Renal pelvis (tissue), 12 donors: ENCODE measurements around the gene DUOXA1. TPM values are rescaled to one million over a fixed set of nuclear protein-coding genes. Genes with fewer than 3 reads are reported as not detected.
A peak's percentile ranks its signal among the peaks of the same experiment; 100 is the strongest.

Experiments used
- DNase-seq: peaks from one replicate; pipeline ENCODE4 v3.0.0-alpha.2; 2013
- long read RNA-seq, 16 experiments: transcript quantifications; one replicate each; lab custom pipeline, GENCODE V29; 2026
- polyA plus RNA-seq, 3 donors: library from polyadenylated mRNA; unstranded; fragments of 120-200 nt; gene quantifications; one replicate each; pipeline ENCODE4 v1.2.1, GENCODE V29; 2013; ENCODE audit not compliant: insufficient read length in 3 of 3

Gene DUOXA1, protein sequence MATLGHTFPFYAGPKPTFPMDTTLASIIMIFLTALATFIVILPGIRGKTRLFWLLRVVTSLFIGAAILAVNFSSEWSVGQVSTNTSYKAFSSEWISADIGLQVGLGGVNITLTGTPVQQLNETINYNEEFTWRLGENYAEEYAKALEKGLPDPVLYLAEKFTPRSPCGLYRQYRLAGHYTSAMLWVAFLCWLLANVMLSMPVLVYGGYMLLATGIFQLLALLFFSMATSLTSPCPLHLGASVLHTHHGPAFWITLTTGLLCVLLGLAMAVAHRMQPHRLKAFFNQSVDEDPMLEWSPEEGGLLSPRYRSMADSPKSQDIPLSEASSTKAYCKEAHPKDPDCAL
- under 1 TPM; 0.21 to 0.33 (median 0.25) TPM for polyA plus RNA-seq
- long read RNA-seq, donor 1, result 0 reads
- long read RNA-seq, donor 2, result 0 reads
- long read RNA-seq, donor 3, result 0 reads
- long read RNA-seq, donor 4, result 0 reads
- long read RNA-seq, donor 5, result 0 reads
- long read RNA-seq, donor 6, result 0 reads
- long read RNA-seq, donor 7, result 0 reads
- long read RNA-seq, donor 8, result 0 reads
- long read RNA-seq, donor 9, result 0 reads
- long read RNA-seq, donor 10, result 0 reads
- long read RNA-seq, donor 11, result 0 reads
- long read RNA-seq, donor 12, result 0 reads
- long read RNA-seq, donor 13, result 0 reads
- long read RNA-seq, donor 14, result 0 reads
- long read RNA-seq, donor 15, result 0 reads
- long read RNA-seq, donor 16, result 0 reads

GRCh38 chr15:45129651-45130129 is at the start of gene DUOXA1, which contains the start of gene DUOX1:
Gene DUOXA1, minus strand, starts transcription at chr15:45129879. Its CDS starts 6,865 bp downstream, at chr15:45123014.
Gene DUOX1, plus strand, starts transcription at chr15:45129994. Its CDS starts 1,973 bp downstream, at chr15:45131967.
- DNase-seq, result no peak

DNA sequence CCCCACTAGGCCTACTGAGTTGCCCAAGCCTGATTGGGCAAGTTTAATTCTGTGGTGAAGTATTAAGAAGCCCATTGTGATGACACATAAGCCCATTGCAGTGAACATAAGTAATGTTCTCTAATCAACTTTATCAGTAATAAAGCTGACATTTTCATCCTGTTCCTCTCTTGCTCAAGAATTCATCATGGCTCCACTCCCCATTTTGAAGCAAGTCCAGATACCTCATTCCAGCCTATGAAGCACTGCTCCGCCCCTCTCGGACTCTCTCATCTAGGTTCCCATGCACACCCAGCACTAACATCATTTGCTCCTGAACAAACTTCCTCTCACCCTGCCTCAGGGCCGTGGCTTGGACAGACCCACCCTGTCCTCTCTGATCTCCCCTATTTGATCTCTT is 47.6 kb upstream of the DUOXA1 start:
- no peak for DNase-seq

- DNase-seq, result no peak
These were observed 44.9 kb upstream of the DUOXA1 start for GRCh38 chr15:45174577-45174976.

- no peak for DNase-seq
These were observed 44.4 kb upstream of the DUOXA1 start for GRCh38 chr15:45174069-45174468.

GRCh38 chr15:45171912-45172311 is 42.2 kb upstream of the DUOXA1 start:
- no peak for DNase-seq

- DNase-seq, result no peak
These were observed 40.2 kb upstream of the DUOXA1 start for GRCh38 chr15:45169608-45170480.

DNA sequence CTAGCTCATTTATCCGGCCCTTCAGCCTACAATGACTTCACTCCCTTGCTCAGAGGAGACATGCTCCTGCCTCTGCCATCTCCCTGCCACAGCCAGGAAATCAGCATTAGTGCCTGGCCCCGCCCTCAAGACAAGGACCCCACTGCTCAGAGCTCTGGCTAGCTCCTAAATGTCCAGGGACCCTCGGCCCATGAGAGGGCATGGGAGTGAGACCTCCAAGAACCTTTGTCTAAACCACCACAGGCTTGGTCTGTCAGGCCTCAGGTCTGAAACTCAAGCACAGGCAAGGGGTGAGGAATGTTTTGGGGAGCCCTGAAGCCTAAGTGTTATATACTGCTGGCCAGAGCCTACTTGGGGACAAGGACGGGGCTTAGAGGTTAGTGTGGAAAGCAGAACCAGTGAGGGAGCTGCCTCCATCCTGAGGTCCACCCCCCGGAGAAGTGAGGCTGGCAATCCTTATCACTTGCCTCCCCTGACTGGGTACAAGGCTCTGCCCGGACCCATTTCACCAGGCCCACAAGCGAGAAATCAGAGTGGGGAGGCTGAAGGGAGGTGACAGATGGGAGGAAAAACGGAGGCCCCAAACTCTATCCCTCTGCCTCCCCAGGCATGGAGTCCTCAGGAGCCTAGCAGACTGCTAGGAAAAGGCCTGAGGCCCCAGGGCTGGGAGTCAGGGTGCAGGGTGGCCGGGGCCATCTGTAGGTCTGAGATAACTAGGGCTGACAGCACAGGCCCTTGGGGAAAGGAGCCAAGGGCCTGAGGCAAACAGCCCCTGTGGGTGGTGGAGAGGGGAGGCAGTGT is 39.3 kb upstream of the DUOXA1 start:
- DNase-seq, result no peak

GRCh38 chr15:45168286-45168685 is 38.6 kb upstream of the DUOXA1 start:
- no peak for DNase-seq

DNA sequence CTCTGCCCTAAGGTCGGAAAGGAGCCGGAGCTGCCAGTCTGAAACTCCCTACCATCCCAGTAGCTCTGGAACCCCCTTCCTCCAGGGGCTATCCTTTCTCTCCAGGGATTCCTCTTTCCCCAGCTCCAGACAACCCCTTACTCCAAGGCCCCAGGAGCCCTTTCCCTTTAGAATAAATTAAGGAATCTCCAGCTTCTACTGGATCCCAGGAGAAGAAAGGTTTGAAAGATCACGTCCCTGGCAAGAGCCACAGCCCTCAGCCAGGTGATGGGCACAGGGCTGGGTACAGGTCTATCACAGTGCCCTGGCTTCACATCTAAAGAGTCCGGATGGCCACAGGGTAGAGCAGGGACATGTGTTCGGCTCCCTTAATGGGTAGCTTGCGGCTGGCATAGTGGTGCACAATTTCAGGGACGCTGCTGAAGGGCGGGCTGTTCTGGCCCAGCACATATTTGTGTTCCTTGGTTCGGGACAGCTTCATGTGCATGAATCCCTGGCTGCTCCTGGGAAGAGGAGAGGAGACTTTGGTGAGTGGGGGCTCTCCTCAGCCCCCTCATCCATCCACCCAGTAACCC is 38.0 kb upstream of the DUOXA1 start:
- DNase-seq, result no peak

DNA sequence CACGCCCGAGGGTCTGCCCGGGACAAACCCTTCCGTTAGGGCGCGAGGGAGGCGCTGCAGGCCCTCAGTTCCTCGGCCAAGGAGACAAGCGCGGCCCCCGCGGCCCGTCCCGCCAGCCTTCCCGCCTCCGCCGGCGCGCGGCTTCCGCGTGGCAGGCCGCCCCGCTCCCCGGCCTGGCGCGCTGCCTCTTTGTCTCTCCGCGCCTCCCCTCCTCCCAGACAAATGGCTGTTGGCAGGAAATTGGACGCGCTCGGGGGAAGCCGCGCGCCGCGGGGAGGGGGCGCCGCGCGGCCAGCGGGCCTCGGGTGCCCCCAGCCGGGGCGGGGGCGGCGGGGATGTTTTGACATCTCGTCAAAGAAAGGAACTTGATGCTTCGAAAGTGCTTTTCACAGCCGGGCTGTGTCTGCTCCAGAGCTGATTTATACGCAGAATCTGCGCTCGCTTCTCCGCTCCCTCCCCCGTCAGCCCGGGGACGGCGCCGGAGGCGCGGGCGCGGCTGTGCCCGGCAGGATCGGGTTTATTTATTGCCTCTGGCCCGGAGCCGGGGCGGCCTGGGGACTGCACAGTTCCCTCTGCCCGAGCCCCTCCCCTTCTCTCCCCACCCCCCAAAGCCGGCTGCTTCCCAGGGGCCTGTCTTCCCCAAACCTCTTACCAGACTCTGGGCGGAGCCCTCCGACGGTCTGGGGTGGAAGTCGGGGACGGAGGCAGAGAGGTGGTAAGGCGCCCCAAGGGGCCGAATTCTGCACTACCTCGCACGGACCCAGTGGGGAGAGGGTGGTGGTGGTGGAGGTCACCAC is 37.4 kb upstream of the DUOXA1 start:
- peak; percentile 86 for DNase-seq

DNA sequence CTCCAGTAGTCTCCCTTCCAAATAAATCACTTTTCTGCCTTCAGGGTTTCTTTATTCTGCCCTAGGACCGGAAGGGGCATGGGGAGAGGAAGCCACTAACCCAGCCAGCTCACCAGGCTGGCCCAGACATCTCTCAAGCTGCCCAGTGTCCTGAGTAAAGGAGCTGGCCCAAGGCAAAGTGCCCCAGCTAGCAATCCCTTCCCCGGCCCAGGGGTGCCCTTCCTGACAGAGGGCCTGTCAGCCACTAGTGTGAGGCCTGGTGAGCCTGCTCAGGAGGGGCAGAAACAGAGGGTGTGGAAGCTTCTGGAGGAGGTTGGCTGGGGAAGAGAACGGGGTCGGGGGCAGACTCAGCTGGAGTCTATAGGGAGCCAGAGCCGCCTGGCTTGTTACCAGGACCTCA is 35.9 kb upstream of the DUOXA1 start:
- no peak for DNase-seq

- no peak for DNase-seq
These were observed 35.2 kb upstream of the DUOXA1 start for GRCh38 chr15:45164914-45165313.

- DNase-seq, result no peak
These were observed 33.8 kb upstream of the DUOXA1 start for GRCh38 chr15:45163508-45163856.

- peak; percentile 78 for DNase-seq
These were observed 33.3 kb upstream of the DUOXA1 start for GRCh38 chr15:45162771-45163507.

- no peak for DNase-seq
These were observed 32.0 kb upstream of the DUOXA1 start for GRCh38 chr15:45161666-45162065.

DNA sequence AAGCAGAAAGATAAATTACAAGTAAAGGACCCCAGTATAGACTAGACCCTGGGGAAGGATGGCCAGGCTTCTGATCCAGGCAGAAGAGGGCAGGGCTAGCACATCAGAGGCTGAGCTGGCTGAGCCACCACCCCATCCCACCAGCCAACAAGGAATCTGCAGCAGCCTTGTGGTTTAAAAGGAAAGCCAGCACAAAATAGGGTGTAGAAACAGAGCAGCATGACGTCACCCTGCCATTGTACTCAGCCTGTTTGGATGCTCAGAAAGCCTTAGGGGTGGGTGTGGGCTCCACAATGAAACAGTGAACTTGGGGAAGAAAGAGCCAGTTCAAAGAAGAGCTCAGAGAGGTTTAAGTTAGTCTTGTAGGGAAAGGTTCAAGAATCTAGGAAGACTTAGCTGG is 28.3 kb upstream of the DUOXA1 start:
- no peak for DNase-seq

DNA sequence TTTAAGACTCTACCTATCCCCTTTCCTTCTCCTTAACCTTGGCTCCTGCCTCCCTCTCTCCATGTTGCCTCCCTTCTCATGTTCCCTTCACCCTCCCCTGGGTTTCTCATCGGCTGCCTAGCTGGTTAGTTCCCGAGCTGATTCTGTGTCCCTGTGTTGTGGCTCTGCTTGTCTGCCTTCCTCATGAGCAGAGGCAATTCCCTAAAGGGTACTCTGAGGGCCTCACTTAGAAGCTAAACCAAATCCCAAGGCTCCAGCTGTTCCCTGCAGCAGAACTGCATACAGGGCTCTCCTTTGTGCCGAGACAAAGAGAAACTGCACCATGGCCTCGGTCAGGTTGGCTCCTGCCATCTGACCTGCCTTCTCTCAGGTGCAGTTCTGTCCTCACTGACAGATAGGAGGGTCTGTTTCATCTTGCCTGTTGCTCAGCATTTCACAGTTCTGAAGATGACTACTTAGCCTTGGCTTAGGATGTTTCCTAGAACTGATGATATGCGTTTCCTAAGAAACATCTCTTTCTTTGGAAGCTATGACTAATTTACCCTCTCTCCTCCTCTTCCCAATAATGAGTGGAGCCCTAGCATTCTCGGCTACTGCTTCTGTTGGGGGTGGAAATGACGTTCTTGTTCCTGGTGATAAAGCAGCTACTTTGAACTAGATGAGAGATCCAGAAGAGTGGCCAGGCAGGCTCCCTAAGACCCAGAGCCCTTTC is 27.2 kb upstream of the DUOXA1 start:
- DNase-seq, result no peak

- no peak for DNase-seq
These were observed 26.1 kb upstream of the DUOXA1 start for GRCh38 chr15:45155739-45156138.
